Parathyroid adenoma (tissue), 2 donors: ENCODE measurements around the gene ALG14.
"Not testable (repeated sequence)": the region's sequence is repeated elsewhere in the genome, so short reads cannot be mapped to it uniquely, and the experiment has no call there.

ENCODE experiments used
- H2AFZ ChIP-seq: fragments of 300-600 bp; sonication (generic); one replicate; pipeline ENCODE4 v1.7.0; 2017; ENCODE audit warnings: antibody characterized with exemption, mild to moderate bottlenecking
- H3K27ac ChIP-seq: fragments of 300-600 bp; sonication (generic); one replicate; pipeline ENCODE4 v1.7.0; 2017
- H3K27me3 ChIP-seq: fragments of 300-600 bp; sonication (generic); one replicate; pipeline ENCODE4 v1.7.0; 2017; ENCODE audit warnings: low read length; ENCODE audit not compliant: control insufficient read depth, insufficient read depth
- H3K36me3 ChIP-seq: fragments of 300-600 bp; sonication (generic); one replicate; pipeline ENCODE4 v1.7.0; 2017; ENCODE audit warnings: low read length; ENCODE audit not compliant: control insufficient read depth, insufficient read depth
- H3K4me1 ChIP-seq: fragments of 300-600 bp; sonication (generic); one replicate; pipeline ENCODE4 v1.7.0; 2017; ENCODE audit warnings: control low read depth
- H3K4me2 ChIP-seq: fragments of 300-600 bp; sonication (generic); one replicate; pipeline ENCODE4 v1.7.0; 2017; ENCODE audit warnings: low read length
- H3K4me3 ChIP-seq: fragments of 300-600 bp; sonication (generic); one replicate; pipeline ENCODE4 v1.7.0; 2017; ENCODE audit warnings: low read depth, low read length
- H3K79me2 ChIP-seq: fragments of 300-600 bp; sonication (generic); one replicate; pipeline ENCODE4 v1.7.0; 2017; ENCODE audit warnings: control low read depth
- H3K9ac ChIP-seq: fragments of 300-600 bp; sonication (generic); one replicate; pipeline ENCODE4 v1.7.0; 2017; ENCODE audit warnings: mild to moderate bottlenecking
- H3K9me3 ChIP-seq: fragments of 300-600 bp; sonication (generic); one replicate; pipeline ENCODE4 v1.7.0; 2017; ENCODE audit warnings: low read length; ENCODE audit not compliant: control insufficient read depth
- TF ChIP-seq, protein P1 (sequence below): fragments of 300-600 bp; sonication (generic); IDR thresholded peaks from one replicate; pipeline ENCODE4 v1.7.0; 2017; ENCODE audit warnings: antibody characterized with exemption, mild to moderate bottlenecking
- donor health status: primary hyperparathyroidism.

ALG14 gene

DNA sequence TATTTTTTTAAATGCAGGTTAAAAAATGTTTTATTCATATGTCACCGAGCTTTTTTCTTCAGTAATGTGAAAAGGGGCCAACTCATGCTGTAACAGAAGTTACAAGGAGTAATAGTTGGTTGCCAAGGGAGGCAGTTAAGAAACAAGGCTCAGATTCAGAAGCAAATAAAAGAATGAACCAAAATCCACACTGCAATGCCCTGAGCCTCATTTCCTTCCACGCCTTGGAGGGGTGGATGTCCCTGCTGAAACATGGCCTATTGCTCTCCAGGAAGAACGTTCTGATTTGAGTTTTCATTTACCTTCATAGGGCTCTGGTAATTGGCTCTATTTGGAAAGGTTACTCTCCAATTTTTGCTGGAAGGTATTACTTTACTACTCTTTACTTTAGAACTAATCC is 24.4 kb downstream of the ALG14 start:
- Histone ChIP-seq H3K27me3 (no peaks in the 10 kb centered on the region), H2AFZ (no peak overlapping the region), H3K36me3 (no peaks in the 10 kb centered on the region), H3K4me1 (no peaks in the 10 kb centered on the region), H3K4me3 (no peak overlapping the region), H3K79me2 (no peaks in the 10 kb centered on the region), H3K9me3 (no peaks in the 10 kb centered on the region), H3K27ac (no peak overlapping the region), H3K9ac (no peak overlapping the region), H3K4me2 (no peak overlapping the region)
- TF ChIP-seq, protein P1, sequence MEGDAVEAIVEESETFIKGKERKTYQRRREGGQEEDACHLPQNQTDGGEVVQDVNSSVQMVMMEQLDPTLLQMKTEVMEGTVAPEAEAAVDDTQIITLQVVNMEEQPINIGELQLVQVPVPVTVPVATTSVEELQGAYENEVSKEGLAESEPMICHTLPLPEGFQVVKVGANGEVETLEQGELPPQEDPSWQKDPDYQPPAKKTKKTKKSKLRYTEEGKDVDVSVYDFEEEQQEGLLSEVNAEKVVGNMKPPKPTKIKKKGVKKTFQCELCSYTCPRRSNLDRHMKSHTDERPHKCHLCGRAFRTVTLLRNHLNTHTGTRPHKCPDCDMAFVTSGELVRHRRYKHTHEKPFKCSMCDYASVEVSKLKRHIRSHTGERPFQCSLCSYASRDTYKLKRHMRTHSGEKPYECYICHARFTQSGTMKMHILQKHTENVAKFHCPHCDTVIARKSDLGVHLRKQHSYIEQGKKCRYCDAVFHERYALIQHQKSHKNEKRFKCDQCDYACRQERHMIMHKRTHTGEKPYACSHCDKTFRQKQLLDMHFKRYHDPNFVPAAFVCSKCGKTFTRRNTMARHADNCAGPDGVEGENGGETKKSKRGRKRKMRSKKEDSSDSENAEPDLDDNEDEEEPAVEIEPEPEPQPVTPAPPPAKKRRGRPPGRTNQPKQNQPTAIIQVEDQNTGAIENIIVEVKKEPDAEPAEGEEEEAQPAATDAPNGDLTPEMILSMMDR = no peak

DNA sequence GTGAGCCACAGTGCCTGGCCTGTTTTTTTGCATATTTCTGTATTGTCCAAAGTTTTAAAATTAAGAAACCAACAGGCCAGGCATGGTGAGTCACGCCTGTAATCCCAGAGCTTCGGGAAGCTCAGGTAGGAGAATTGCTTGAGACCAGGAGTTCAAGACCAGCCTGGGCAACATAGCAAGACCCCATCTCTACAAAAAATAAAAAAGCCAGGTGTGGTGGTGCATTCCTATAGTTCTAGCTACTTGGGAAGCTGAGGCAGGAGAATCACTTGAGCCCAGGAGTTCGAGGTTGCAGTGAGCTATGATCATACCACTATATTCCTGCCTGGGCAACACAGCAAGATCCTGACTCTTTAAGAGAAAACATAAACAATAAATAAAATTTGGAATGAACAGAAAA is 25.1 kb downstream of the ALG14 start:
- not testable (repeated sequence) for H3K4me1 ChIP-seq, H3K4me3 ChIP-seq, H3K79me2 ChIP-seq, H3K27me3 ChIP-seq, H3K9me3 ChIP-seq, H3K27ac ChIP-seq, H3K9ac ChIP-seq, H2AFZ ChIP-seq, H3K4me2 ChIP-seq, H3K36me3 ChIP-seq

DNA sequence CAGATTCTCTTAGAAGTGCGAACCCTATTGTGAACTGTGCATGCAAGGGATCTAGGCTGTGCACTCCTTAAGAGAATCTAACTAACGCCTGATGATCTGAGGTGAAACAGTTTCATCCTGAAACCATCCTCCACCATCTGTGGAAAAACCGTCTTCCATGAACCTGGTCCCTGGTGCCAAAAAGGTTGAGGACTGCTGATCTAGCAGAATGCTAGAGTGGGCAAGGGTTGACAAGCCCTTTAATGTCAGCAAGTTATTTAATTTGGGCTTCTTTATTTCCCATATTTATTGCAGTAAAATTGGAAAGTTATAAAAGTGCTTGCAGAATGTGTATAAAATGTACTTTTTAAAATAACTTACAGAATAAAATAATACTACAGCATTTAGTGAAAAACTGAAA is 26.4 kb downstream of the ALG14 start:
- Histone ChIP-seq H3K79me2 (no peaks in the 10 kb centered on the region), H3K27ac (no peak overlapping the region), H2AFZ (no peak overlapping the region), H3K9me3 (no peaks in the 10 kb centered on the region), H3K4me3 (no peak overlapping the region), H3K9ac (no peak overlapping the region), H3K4me1 (no peaks in the 10 kb centered on the region), H3K4me2 (no peak overlapping the region), H3K27me3 (no peaks in the 10 kb centered on the region), H3K36me3 (no peaks in the 10 kb centered on the region)
- TF ChIP-seq, protein P1 = no peak

DNA sequence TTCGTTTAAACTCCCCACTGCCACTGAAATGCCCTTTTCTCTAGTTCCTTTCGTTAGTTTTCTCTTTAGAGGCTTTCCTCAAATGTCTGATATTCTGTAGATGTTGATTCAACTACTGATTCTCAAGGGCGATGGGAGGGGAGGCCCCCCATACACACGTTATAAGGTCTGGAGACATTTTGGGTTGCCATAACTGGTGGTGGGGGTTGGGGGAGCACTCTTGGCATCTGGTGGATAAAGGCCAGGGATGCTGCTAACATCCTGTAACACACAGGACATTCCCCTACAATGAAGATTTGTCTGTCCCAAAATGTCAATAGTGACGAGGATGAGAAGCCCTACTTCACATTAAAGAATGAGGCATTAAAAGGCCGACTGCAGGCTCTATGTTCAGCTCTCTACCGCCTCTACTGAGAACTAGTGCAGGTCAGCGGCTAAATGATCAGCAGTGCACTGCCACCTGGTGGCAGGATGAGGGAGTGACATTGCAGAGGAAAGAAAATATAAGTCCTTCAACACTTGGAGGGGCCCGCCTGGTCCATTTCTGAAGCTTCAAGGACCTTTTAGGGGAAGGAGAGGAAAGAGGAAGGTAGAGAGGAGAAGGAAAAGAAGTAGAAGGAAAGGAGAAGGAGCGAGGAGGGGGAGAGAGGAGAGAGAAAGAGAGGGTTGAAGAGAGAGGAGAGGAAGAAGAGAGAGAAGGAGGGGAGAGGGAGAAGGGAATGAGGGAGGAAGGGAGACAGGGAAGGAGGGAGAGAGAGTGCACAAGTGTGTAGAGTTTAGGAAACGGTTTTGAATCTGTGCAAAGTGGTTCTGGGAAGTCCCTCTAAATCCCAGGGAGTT is 29.4 kb downstream of the ALG14 start:
- no peaks in the 10 kb centered on the region for H3K36me3 ChIP-seq
- H3K9me3 ChIP-seq = no peaks in the 10 kb centered on the region
- no peaks in the 10 kb centered on the region for H3K27me3 ChIP-seq
- no peak overlapping the region for H3K4me3 ChIP-seq
- no peaks in the 10 kb centered on the region for H3K4me1 ChIP-seq
- no peak overlapping the region for H3K27ac ChIP-seq
- peak overlapping the region; percentile 25 for H2AFZ ChIP-seq
- H3K4me2 ChIP-seq = no peak overlapping the region
- H3K9ac ChIP-seq = no peak overlapping the region
- TF ChIP-seq, protein P1 = peak; percentile 91
- H3K79me2 ChIP-seq = no peaks in the 10 kb centered on the region

DNA sequence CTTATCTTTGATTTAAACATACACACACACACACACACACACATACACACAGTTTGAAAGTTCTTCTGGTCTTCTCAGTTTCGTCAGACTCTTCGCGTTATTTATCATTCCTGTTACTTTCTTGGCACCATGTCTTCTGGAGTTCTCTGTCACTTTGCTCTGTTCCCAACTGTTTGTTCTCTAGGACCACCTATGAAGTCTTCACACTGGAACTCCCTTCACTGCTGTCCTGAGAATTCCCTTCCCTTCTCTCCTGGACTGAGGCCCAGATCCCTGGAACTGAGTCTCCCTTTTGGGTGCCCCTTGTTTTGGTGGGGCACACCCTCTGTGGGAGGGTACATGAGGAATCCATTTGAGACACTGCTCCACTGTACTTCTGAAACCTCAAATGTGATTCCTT is 30.5 kb downstream of the ALG14 start:
- no peak overlapping the region for H2AFZ ChIP-seq
- H3K79me2 ChIP-seq = no peaks in the 10 kb centered on the region
- no peaks in the 10 kb centered on the region for H3K36me3 ChIP-seq
- TF ChIP-seq, protein P1 = no peak
- no peak overlapping the region for H3K4me3 ChIP-seq
- peak overlapping the region; percentile 12 for H3K27ac ChIP-seq
- no peak overlapping the region for H3K4me2 ChIP-seq
- H3K9me3 ChIP-seq = no peaks in the 10 kb centered on the region
- no peaks in the 10 kb centered on the region for H3K4me1 ChIP-seq
- H3K27me3 ChIP-seq = no peaks in the 10 kb centered on the region
- H3K9ac ChIP-seq = no peak overlapping the region
